ENCODE results near the gene USH1C.

DNA sequence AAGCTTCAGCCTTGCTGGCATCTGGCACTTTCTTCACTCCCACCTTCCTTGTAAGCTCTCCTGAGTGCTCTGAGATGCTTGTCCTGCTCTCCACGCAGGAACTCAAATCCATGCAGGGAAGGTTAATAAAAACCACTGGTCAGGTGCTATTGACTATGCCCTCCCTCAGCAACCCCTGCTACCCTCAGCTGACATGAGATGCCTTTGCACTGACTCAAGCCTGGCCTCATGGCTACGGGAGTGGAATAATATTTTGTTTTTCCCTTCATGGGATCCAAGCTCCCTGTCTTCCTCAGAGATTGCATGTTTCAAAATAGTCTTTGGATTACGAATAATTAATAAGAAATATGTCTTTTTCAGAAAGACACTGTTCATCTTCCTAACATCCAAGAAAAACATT is 35.9 kb downstream of the USH1C start:
- TF ChIP-seq, protein P1, sequence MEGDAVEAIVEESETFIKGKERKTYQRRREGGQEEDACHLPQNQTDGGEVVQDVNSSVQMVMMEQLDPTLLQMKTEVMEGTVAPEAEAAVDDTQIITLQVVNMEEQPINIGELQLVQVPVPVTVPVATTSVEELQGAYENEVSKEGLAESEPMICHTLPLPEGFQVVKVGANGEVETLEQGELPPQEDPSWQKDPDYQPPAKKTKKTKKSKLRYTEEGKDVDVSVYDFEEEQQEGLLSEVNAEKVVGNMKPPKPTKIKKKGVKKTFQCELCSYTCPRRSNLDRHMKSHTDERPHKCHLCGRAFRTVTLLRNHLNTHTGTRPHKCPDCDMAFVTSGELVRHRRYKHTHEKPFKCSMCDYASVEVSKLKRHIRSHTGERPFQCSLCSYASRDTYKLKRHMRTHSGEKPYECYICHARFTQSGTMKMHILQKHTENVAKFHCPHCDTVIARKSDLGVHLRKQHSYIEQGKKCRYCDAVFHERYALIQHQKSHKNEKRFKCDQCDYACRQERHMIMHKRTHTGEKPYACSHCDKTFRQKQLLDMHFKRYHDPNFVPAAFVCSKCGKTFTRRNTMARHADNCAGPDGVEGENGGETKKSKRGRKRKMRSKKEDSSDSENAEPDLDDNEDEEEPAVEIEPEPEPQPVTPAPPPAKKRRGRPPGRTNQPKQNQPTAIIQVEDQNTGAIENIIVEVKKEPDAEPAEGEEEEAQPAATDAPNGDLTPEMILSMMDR (conservative IDR thresholded peaks at IDR 0.05): no peak
- no peak for TF ChIP-seq ZFX (IDR thresholded peaks at IDR 0.05)

Measured in C4-2B (cell line).